ENCODE results near the gene RRAGC. TPM values are rescaled to one million over a fixed set of nuclear protein-coding genes. Genes with fewer than 3 reads are reported as not detected.

The RRAGC gene
- total RNA-seq, 1 donor from 2014 or later: 21.1 TPM

- no peak overlapping the region for H3K4me3 Mint-ChIP-seq
- no peaks in the 10 kb centered on the region for H3K27me3 Mint-ChIP-seq (ENCODE audit: low read depth)
- no peak for TF ChIP-seq CTCF (IDR thresholded peaks at IDR 0.05; ENCODE audit: unreplicated experiment)
- no peaks in the 10 kb centered on the region for H3K36me3 Mint-ChIP-seq
- H3K9me3 Mint-ChIP-seq: no peaks in the 10 kb centered on the region
- no peak for DNase-seq (ENCODE audit: low spot score in 2 of 2, unreplicated experiment in 2 of 2)
- peaks cover 2% of the 10 kb centered on the region for H3K4me1 Mint-ChIP-seq
- H3K27ac Mint-ChIP-seq: no peak overlapping the region
These were observed 36.6 kb upstream of the RRAGC start for GRCh38 chr1:38896169-38896568.

- TF ChIP-seq CTCF (IDR thresholded peaks at IDR 0.05; ENCODE audit: unreplicated experiment): no peak
- Mint-ChIP-seq H3K4me1 (peaks cover 2% of the 10 kb centered on the region), H3K9me3 (no peaks in the 10 kb centered on the region), H3K27me3 (ENCODE audit: low read depth) (no peaks in the 10 kb centered on the region), H3K4me3 (no peak overlapping the region), H3K36me3 (no peaks in the 10 kb centered on the region), H3K27ac (no peak overlapping the region)
- DNase-seq (ENCODE audit: low spot score in 2 of 2, unreplicated experiment in 2 of 2): no peak
These were observed 33.4 kb upstream of the RRAGC start for GRCh38 chr1:38892976-38893375.

- H3K9me3 Mint-ChIP-seq: no peaks in the 10 kb centered on the region
- no peak overlapping the region for H3K27ac Mint-ChIP-seq
- DNase-seq (ENCODE audit: low spot score in 2 of 2, unreplicated experiment in 2 of 2): no peak
- H3K4me1 Mint-ChIP-seq: peaks cover 2% of the 10 kb centered on the region
- H3K27me3 Mint-ChIP-seq (ENCODE audit: low read depth): no peaks in the 10 kb centered on the region
- H3K36me3 Mint-ChIP-seq: no peaks in the 10 kb centered on the region
- H3K4me3 Mint-ChIP-seq: no peak overlapping the region
- TF ChIP-seq CTCF (IDR thresholded peaks at IDR 0.05; ENCODE audit: unreplicated experiment): no peak
These were observed 32.2 kb upstream of the RRAGC start for GRCh38 chr1:38891753-38892152.

- H3K27ac Mint-ChIP-seq: no peak overlapping the region
- H3K4me3 Mint-ChIP-seq: no peak overlapping the region
- no peaks in the 10 kb centered on the region for H3K9me3 Mint-ChIP-seq
- peaks cover 2% of the 10 kb centered on the region for H3K4me1 Mint-ChIP-seq
- H3K36me3 Mint-ChIP-seq: no peaks in the 10 kb centered on the region
- no peak for TF ChIP-seq CTCF (IDR thresholded peaks at IDR 0.05; ENCODE audit: unreplicated experiment)
- peaks cover 2% of the 10 kb centered on the region for H3K27me3 Mint-ChIP-seq (ENCODE audit: low read depth)
- DNase-seq (ENCODE audit: low spot score in 2 of 2, unreplicated experiment in 2 of 2): no peak
These were observed 30.0 kb upstream of the RRAGC start for GRCh38 chr1:38889589-38889988.

- H3K4me3 Mint-ChIP-seq: no peak overlapping the region
These were observed 29.1 kb upstream of the RRAGC start for GRCh38 chr1:38888423-38889333.

More at GRCh38 chr1:38888423-38889333, 29.1 kb upstream of the RRAGC start:
- Mint-ChIP-seq H3K4me1 (peaks cover 2% of the 10 kb centered on the region), H3K36me3 (no peaks in the 10 kb centered on the region), H3K9me3 (no peaks in the 10 kb centered on the region), H3K27ac (no peak overlapping the region), H3K27me3 (ENCODE audit: low read depth) (peaks cover 2% of the 10 kb centered on the region)
- TF ChIP-seq CTCF (IDR thresholded peaks at IDR 0.05; ENCODE audit: unreplicated experiment): no peak
- no peak for DNase-seq (ENCODE audit: low spot score in 2 of 2, unreplicated experiment in 2 of 2)
